HepG2 (cell line): ENCODE measurements around the gene NINL. TPM values are rescaled to one million over a fixed set of nuclear protein-coding genes. Genes with fewer than 3 reads are reported as not detected.

Experiments
- ATAD3A ChIP-seq: sonication (generic); formaldehyde crosslinking; IDR thresholded peaks from 2 replicates; pipeline ENCODE4 v1.4.0; 2020; ENCODE audit warnings: missing genetic modification reagents
- ATRX ChIP-seq: sonication (generic); formaldehyde crosslinking; IDR thresholded peaks from 2 replicates; pipeline ENCODE4 v1.4.0; 2020; ENCODE audit warnings: missing genetic modification reagents, borderline replicate concordance
- CCDC6 ChIP-seq: sonication (generic); formaldehyde crosslinking; IDR thresholded peaks from 2 replicates; pipeline ENCODE4 v1.8.1; 2022; ENCODE audit warnings: mild to moderate bottlenecking, missing genetic modification reagents, moderate library complexity
- CREB3 ChIP-seq: sonication (generic); formaldehyde crosslinking; IDR thresholded peaks from 2 replicates; pipeline ENCODE4 v1.5.0; 2020; ENCODE audit warnings: missing genetic modification reagents
- E2F5 ChIP-seq: sonication (generic); formaldehyde crosslinking; conservative IDR thresholded peaks from 2 replicates; pipeline ENCODE4 v1.4.0; 2020; ENCODE audit warnings: missing genetic modification reagents
- FOXP4 ChIP-seq: sonication (generic); formaldehyde crosslinking; IDR thresholded peaks from 2 replicates; pipeline ENCODE4 v1.4.0; 2020; ENCODE audit warnings: missing genetic modification reagents
- GATAD1 ChIP-seq: IDR thresholded peaks from 2 replicates; pipeline ENCODE4 v1.6.1; 2016; ENCODE audit warnings: missing genetic modification reagents, missing compliant biosample characterization
- HOMEZ ChIP-seq: IDR thresholded peaks from 2 replicates; pipeline ENCODE4 v1.6.1; 2016; ENCODE audit warnings: low read depth
- IRF2 ChIP-seq: IDR thresholded peaks from 2 replicates; pipeline ENCODE4 v1.6.1; 2018; ENCODE audit warnings: missing genetic modification reagents, missing compliant biosample characterization
- MBD4 ChIP-seq: IDR thresholded peaks from 2 replicates; pipeline ENCODE4 v1.6.1; 2012; ENCODE audit warnings: low read length, inconsistent platforms, borderline replicate concordance
- MED1 ChIP-seq: sonication (generic); formaldehyde crosslinking; IDR thresholded peaks from 2 replicates; pipeline ENCODE4 v1.4.0; 2020; ENCODE audit warnings: missing genetic modification reagents
- MTA1 ChIP-seq: sonication (generic); formaldehyde crosslinking; IDR thresholded peaks from 2 replicates; pipeline ENCODE4 v1.4.0; 2020; ENCODE audit warnings: missing genetic modification reagents, mild to moderate bottlenecking, borderline replicate concordance
- MTF2 ChIP-seq: sonication (generic); formaldehyde crosslinking; IDR thresholded peaks from 2 replicates; pipeline ENCODE4 v1.5.0; 2020; ENCODE audit warnings: missing genetic modification reagents, borderline replicate concordance
- MXD4 ChIP-seq: IDR thresholded peaks from 2 replicates; pipeline ENCODE4 v1.6.1; 2016; ENCODE audit warnings: mild to moderate bottlenecking, missing biosample characterization, missing genetic modification reagents
- MYC ChIP-seq: sonication (generic); formaldehyde crosslinking; IDR thresholded peaks from 2 replicates; pipeline ENCODE4 v1.9.0; 2021; ENCODE audit warnings: missing genetic modification reagents, borderline replicate concordance
- PAF1 ChIP-seq: IDR thresholded peaks from 2 replicates; pipeline ENCODE4 v1.6.1; 2016; ENCODE audit warnings: missing genetic modification reagents, missing compliant biosample characterization
- RARA ChIP-seq: IDR thresholded peaks from 2 replicates; pipeline ENCODE4 v1.6.1; 2016; ENCODE audit warnings: missing genetic modification reagents, missing compliant biosample characterization
- SIN3A ChIP-seq: IDR thresholded peaks from 2 replicates; pipeline ENCODE4 v1.6.1; 2011; ENCODE audit warnings: low read depth, mild to moderate bottlenecking, control low read depth, low read length, borderline replicate concordance
- SKI ChIP-seq: fragments of 450-650 bp; IDR thresholded peaks from one replicate; pipeline ENCODE4 v1.6.1; 2018; ENCODE audit warnings: mild to moderate bottlenecking; ENCODE audit not compliant: partially characterized antibody
- SRF ChIP-seq: IDR thresholded peaks from 2 replicates; pipeline ENCODE4 v1.6.1; 2011; ENCODE audit warnings: mild to moderate bottlenecking, low read depth, low read length, moderate library complexity
- ZFP41 ChIP-seq: sonication (generic); formaldehyde crosslinking; IDR thresholded peaks from 2 replicates; pipeline ENCODE4 v1.4.0; 2020; ENCODE audit warnings: mild to moderate bottlenecking, missing genetic modification reagents, borderline replicate concordance
- ZIK1 ChIP-seq: sonication (generic); formaldehyde crosslinking; IDR thresholded peaks from 2 replicates; pipeline ENCODE4 v1.5.0; 2020; ENCODE audit warnings: mild to moderate bottlenecking, low read depth, missing genetic modification reagents, borderline replicate concordance
- ZNF224 ChIP-seq: sonication (generic); formaldehyde crosslinking; IDR thresholded peaks from 2 replicates; pipeline ENCODE4 v1.5.0; 2020; ENCODE audit warnings: mild to moderate bottlenecking, missing genetic modification reagents
- ZNF446 ChIP-seq: sonication (generic); formaldehyde crosslinking; IDR thresholded peaks from 2 replicates; pipeline ENCODE4 v1.5.0; 2020; ENCODE audit warnings: mild to moderate bottlenecking, missing genetic modification reagents
- ZNF607 ChIP-seq: sonication (generic); formaldehyde crosslinking; IDR thresholded peaks from 2 replicates; pipeline ENCODE4 v1.5.1; 2020; ENCODE audit warnings: missing genetic modification reagents, mild to moderate bottlenecking, borderline replicate concordance
- ZNF777 ChIP-seq: sonication (generic); formaldehyde crosslinking; IDR thresholded peaks from 2 replicates; pipeline ENCODE4 v1.4.0; 2020; ENCODE audit warnings: missing genetic modification reagents
- polyA plus RNA-seq, 8 experiments: library from polyadenylated mRNA; depleted of rRNA in 3 of 8; stranded (reverse) in 7 of 8; unstranded in 1 of 8; fragments of >200 nt; fragmentation: Illumina TruSeq in 4 of 8; extraction: Trizol in 4 of 8; gene quantifications; 2 replicates each; pipeline versions ENCODE4 v1.2.1 to v1.2.3, GENCODE V29; 2011 to 2016; ENCODE audit warnings: low read depth in 4 of 8, missing spikeins in 1 of 8, mixed read lengths in 1 of 8; ENCODE audit not compliant: insufficient read depth in 1 of 8
- total RNA-seq, 5 experiments: library from RNA; depleted of rRNA; stranded (reverse); fragments of >200 nt; fragmentation: Illumina TruSeq; extraction: Trizol; gene quantifications; 2 replicates each; pipeline ENCODE4 v1.2.3, GENCODE V29; 2016; ENCODE audit warnings: low read depth in 1 of 5

NINL gene
- total and polyA plus RNA-seq, 2 of the 13 experiments (the other 11 are each of a cell fraction or from before 2014, with no cell fraction given): 32.3 to 34.3 TPM

- TF ChIP-seq ZNF224 (CRISPR knock-in tag): peak; percentile 97; the same call in 1 of the 2 replicates
- peak; percentile 82 for TF ChIP-seq MED1 (CRISPR knock-in tag)
- TF ChIP-seq MBD4: no peak
- TF ChIP-seq ZFP41 (CRISPR knock-in tag): peak; percentile 99; the same call in 1 of the 2 replicates
- no peak; the same call in 1 of the 2 replicates for TF ChIP-seq PAF1
- TF ChIP-seq ZIK1 (CRISPR knock-in tag): peak; percentile 99
- TF ChIP-seq MTA1 (CRISPR knock-in tag): peak; percentile 83; the same call in 1 of the 2 replicates
- TF ChIP-seq MTF2 (CRISPR knock-in tag): peak; percentile 22; the same call in 1 of the 2 replicates
- TF ChIP-seq FOXP4 (CRISPR knock-in tag): no peak; the same call in 1 of the 2 replicates
- peak; percentile 90; the same call in 1 of the 2 replicates for TF ChIP-seq CREB3
- peak; percentile 94 for TF ChIP-seq RARA (CRISPR knock-in tag)
- no peak for TF ChIP-seq ATRX
- 0 out of 2 replicates have a peak, but pooled peaks have one; percentile 20 for TF ChIP-seq ATAD3A
- peak; percentile 88 for TF ChIP-seq GATAD1 (CRISPR knock-in tag)
- TF ChIP-seq CCDC6: peak; percentile 98
- peak; percentile 11; the same call in 1 of the 2 replicates for TF ChIP-seq HOMEZ (CRISPR knock-in tag)
- TF ChIP-seq SIN3A: peak; percentile 92
- TF ChIP-seq SKI: peak; percentile 92
- peak; percentile 95 for TF ChIP-seq MXD4
- peak; percentile 94 for TF ChIP-seq E2F5 (CRISPR knock-in tag)
- TF ChIP-seq SRF: no peak; the same call in 1 of the 2 replicates
- peak; percentile 98 for TF ChIP-seq MYC
- TF ChIP-seq ZNF446 (CRISPR knock-in tag): peak; percentile 100
- TF ChIP-seq IRF2 (CRISPR knock-in tag): peak; percentile 94
- peak; percentile 88 for TF ChIP-seq ZNF777 (CRISPR knock-in tag)
- TF ChIP-seq ZNF607: peak; percentile 98
These were observed 38.6 kb upstream of the NINL start, which contains the start of gene NANP (continued) for GRCh38 chr20:25623736-25624499.
